GM21526 (cell line): ENCODE results near the gene MAST2.
"Not testable (repeated sequence)": the region's sequence is repeated elsewhere in the genome, so short reads cannot be mapped to it uniquely, and the experiment has no call there.

Experiments
- ATAC-seq: cut with Tn5 transposase; IDR thresholded peaks from one replicate; pipeline ENCODE4 v1.9.1; 2021; ENCODE audit warnings: moderate library complexity; ENCODE audit not compliant: unreplicated experiment, low FRiP score

The MAST2 gene

DNA sequence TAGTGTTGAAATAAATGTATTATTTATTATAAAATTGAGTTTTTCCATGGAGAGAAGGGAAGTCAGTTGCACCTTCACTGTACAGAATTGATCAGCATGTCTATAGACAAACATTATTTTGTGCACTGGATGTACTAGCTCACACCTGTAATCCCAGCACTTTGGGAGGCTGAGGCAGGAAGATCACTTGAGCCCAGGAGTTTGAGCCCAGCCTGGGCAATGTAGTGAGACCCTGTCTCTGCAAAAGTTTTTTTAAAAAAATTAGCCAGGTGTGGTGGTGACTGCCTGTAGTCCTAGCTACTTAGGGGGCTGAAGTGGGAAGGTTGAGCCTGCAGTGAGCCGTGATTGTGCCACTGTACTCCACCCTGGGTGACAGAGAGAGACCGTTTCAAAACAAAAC is 87.7 kb downstream of the MAST2 start:
- no peak for ATAC-seq

DNA sequence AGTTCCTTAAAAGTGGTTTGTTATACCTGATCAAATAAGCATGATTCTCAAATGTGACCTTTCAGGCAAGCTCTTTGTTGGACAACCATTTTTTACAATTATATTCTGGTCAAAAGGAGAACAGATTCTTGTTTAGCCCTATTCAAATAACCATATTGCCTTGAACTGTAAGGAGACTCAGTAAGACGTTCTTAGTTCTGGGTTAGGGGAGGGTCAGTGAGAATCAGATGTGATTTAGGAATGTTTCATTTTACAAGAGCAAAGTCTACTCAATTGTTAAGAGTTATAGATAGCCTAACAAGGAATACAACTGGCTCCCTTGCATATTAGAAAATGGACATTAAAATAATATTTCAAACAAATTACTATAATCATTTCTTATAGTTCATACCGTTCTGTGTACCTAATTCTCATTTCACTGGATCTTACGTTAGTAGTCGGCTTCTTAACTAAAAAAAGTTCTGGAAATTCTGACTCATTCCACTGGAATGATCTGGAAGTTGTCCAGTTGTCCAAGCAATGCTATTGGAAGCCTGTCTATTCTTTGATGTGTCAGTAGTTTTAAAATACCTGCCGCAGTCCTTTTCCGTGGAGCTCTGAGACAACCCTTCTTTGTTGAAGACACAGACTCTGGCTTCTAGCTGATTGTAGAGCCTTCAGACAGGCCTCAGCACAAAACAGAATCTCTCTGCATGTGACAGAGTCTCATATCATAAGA is 88.8 kb downstream of the MAST2 start:
- no peak for ATAC-seq

DNA sequence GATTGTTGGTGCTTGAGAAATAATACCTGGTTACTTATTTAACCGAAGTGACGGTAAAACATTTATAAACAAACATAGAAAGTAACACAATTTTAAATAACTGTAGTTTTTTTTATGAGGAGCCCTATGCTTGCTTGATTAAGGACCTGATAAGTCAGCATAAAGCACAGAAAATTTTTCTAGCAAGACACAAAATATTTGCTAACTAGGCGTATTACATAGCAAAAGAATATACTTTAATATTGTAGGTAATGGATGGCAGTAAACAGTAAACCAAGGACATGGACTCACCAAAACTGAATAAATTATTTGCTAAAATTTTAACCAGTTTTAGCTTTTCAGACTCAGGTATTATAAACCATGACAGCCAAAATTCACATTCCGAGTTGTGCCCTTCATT is 90.9 kb downstream of the MAST2 start:
- ATAC-seq: no peak

DNA sequence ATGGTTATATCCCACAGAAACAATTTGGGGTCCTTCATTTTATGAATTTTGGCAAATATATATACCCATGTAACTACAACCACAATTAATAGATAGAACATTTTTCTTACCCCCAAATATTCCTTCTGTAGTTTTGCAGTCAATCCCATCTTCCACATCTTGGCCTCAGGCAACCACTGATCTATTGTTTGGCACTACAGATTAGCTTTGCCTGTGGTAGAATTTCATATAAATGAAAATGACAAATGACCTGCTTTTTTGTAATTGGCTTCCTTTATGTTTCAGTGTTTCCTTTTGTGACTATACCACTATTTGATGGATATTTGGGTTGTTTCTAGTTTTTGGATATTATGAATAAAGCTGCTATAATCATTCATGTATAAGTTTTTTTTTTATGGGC is 91.5 kb downstream of the MAST2 start:
- ATAC-seq: no peak

DNA sequence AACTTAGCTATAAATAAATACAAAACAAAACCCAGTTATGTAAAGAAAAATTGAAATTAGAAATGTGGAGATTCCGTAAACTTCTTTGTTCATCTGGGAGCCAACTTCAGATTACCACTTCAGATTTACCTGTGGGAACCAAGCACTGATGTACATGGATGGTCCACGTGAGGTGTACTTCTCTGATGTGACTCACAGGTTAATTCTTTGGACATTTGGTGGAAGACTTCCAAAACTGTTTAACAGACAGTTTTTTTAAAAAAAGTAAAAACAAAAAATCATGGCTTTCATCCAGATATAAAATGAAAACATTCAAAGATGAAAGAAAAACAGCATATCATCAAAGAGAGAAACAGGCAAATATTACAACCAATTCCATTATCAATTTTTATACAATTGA is 92.0 kb downstream of the MAST2 start:
- no peak for ATAC-seq

- no peak for ATAC-seq
Observed at GRCh38 chr1:45906883-45907282, 103.5 kb downstream of the MAST2 start.

DNA sequence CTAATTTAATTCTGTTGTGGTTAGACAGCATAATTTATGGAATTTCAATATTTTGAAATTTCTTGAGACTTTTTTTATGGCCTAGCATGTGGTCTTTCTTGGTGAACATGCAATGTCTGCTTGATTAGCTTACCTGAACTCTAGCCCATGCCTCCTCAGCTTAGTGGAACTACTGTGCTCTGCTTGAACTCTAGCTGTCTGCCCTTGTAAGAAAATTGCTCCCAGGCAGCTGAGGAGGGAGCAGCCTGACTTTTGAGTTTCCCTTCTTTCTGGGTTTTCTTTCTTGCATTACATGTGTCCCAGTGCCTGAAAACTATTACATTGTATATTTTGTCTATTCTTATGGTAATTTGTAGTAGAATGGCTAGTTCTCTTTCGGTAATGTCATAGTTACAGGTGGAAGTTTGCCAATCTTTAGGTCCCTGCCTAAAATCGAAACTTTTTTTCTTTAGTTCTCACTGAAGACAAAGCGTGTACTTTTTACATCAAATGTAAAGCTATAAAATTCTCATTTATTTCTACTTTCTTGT is 105.3 kb downstream of the MAST2 start:
- no peak for ATAC-seq

DNA sequence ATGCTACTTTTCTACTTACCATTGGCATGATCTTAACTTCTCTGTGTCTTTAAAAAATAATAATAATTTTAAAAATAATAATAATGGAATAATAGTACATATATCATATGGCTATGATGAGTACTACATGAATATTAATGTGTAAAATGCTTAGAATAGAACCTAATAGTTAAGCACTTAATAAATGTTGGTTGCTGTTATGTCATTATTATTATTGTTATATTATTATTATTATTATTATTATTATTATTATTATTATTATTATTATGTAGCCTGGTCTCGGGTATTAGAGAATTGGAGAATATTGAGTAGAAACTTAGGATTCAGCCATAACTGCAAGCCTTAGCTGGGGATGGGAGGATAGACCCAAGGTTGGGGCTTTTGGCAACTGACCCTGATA is 108.2 kb downstream of the MAST2 start:
- no peak for ATAC-seq

DNA sequence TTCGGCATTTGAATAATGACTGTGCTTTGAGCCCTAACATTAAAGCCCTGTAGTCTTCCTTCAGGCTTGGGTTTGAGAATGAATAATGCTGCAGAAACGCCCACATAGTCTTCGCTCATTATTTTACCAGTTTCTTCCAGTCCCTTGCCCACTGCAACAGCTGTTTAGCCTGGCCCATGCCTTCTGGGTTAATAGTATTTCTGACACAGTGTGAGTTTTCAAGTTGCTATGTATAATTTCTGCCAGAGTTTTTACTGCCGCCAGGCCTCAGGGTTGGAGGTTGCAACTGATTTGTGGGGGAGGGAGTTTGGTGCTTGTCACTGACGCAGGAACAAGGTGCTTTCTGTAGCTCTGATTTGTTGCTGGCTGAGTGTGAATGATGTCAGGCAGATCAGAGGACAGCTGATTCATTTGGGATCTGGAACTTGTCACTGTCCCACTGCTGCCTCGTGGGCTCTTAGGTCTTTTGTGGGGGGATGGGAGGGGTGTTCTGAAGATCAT is 109.8 kb downstream of the MAST2 start:
- no peak for ATAC-seq

DNA sequence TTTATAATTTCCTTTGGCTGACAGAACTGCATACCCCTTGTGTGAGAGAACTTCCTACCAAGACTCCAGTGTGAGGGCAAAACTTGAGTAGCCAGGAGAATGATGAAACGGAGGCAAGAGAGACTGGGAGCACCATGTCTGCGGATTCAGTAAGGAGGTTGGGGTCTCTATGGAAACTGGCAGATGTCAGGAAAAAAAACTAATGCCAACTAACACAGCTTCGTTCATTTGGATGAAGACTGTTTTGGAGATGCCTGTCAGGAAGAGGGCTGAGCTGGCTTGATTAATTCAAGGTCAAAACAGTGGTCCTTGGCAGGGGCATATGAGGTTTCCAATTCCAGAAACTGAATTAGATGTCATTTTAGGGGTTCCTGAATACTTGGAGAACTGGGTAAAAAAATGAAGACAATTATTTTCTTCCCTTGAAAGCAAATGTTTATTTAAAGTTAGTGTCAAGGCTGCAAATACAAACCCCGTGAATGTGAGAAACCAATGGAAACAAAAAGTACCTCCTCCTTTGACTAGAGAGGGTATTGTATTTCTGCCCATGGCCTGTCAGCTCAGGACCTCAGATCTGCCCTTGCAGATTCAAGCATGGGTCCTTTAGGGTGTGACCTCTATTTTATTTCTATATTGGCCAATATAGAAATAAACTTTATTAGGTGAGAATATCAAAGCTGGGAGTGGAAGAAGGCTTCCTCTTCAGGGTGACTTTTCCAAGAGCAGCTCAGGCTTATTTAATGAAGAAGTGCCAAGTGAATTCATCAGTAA is 110.5 kb downstream of the MAST2 start:
- ATAC-seq: no peak

DNA sequence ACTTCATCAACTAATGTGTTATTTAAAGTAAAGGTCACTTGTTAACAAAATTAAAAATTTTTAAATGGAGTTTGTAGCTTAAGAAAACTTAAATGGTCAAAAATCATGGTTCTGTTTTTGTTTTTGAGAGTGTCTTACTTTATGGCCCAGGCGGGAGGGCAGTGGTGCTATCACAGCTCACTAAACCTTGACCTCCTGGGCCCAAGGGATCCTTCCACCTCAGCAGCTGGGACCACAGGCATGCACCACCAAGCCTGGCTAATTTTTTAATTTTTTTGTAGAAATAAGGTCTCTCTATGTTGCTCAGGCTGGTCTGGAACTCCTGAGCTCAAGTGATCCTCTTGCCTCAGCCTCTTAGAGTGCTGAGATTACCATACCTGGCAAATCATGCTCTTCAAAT is 111.4 kb downstream of the MAST2 start:
- no peak for ATAC-seq

DNA sequence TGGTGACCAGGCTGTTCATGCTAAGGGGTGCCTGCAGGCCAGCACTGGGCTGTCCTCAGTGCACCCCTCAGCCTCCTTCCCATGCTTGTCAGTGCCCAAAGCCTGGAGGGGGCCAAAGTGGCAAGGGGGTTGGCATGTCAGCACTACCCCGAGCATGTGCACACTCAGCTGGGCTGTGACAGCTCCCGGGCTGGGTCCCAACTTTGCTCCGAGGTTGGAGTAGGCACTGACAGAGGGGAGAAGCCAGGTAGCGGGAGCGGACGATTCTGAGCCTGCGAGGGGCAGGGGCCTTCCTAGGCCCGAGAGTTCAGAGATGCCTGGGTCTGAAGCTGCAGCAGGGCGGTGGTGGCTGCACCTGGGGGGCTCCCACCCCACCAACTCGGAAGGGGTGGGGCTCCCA is 119.0 kb downstream of the MAST2 start:
- no peak for ATAC-seq

GRCh38 chr1:45922813-45923212 is 119.4 kb downstream of the MAST2 start:
- ATAC-seq: no peak

DNA sequence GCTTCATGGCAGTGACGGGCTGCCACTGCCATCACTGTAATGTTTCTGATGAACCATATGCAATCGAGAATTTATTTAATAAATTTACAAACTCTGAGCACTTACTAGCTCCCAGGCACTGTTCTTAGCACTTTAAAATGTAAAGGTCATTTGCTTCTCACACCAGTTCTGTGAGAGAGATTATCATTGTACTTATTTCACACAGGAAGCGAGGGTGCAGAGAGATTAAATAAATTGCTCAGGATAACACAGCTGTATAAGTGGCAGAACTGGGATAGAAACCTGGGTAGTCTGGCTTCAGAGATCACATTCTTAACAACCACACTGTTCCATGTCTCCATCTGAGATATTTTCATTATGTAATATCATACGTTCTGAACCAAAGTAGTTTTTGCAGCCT is 119.9 kb downstream of the MAST2 start:
- ATAC-seq: no peak

- ATAC-seq: no peak
Observed at GRCh38 chr1:45924736-45925135, 121.3 kb downstream of the MAST2 start.

- ATAC-seq: no peak
Observed at GRCh38 chr1:45925728-45926287, 122.4 kb downstream of the MAST2 start.

GRCh38 chr1:45926330-45926729 is 122.9 kb downstream of the MAST2 start:
- no peak for ATAC-seq

GRCh38 chr1:45927231-45927915 is 124.0 kb downstream of the MAST2 start:
- ATAC-seq: not testable (repeated sequence)

GRCh38 chr1:45928486-45929205 is 125.2 kb downstream of the MAST2 start:
- ATAC-seq: no peak

GRCh38 chr1:45929257-45929687 is 125.9 kb downstream of the MAST2 start:
- no peak for ATAC-seq
